Posterior vena cava (tissue), 2 donors: ENCODE results near the gene NCOA1. TPM values are rescaled to one million over a fixed set of nuclear protein-coding genes. Genes with fewer than 3 reads are reported as not detected.
"Not testable (repeated sequence)": the region's sequence is repeated elsewhere in the genome, so short reads cannot be mapped to it uniquely, and the experiment has no call there.

ENCODE experiments used
- DNase-seq: peaks from one replicate; pipeline ENCODE4 v3.0.0-alpha.2; 2020; ENCODE audit warnings: low spot score
- intact Hi-C, 2 donors: fragments of 100-400 bp; cut with DNase I; formaldehyde crosslinking; loops; one replicate each; pipeline versions ENCODE4 v1.14.1 to v1.14.2; 2022 to 2023
- total RNA-seq, 2 donors: library from RNA; stranded (reverse); fragmentation: NEBNext Ultra II Directional; extraction: Animal tissue kit (Norgen Biotek cat#: 25700); gene quantifications; one replicate each; pipeline ENCODE4 v1.2.1, GENCODE V29; 2021
- donor health status: DM: yes; HTN: yes; CAD: no.
- donor health status: DM: yes; HTN: yes; CAD: no.

NCOA1 gene
- total RNA-seq, 2 donors from 2014 or later = 43.0 to 43.3 TPM

DNA sequence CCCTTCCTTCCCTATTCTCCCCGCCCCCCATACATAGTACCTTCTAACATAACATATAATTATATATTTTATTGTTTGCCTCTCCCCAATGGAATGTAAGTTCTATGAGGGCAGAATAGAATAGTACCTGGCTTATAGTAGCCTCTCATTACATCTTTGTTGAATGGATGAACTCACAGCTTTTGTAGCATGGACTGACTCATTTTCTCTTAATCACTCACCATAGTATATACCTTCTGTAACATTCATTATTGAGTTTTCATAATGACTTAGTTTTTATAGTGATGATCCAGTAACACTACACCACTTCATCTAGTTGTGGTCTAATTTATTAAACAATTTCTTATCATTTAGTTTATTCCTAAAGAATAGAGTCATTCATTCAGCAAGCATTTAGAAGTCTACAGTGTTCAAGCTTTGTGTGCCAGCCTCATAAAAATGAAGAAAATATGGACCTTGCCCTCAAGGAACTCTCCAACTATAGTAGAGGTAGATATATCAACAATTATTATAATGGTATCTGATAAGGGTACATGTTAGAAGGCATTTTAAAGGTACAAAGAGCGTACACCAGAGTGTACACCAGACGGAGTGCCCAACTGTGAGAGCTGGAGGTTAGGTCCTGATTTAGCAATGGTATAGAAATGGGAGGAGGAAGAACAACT, 31.1 kb downstream of the NCOA1 start:
- intact Hi-C loops = no loop called here

DNA sequence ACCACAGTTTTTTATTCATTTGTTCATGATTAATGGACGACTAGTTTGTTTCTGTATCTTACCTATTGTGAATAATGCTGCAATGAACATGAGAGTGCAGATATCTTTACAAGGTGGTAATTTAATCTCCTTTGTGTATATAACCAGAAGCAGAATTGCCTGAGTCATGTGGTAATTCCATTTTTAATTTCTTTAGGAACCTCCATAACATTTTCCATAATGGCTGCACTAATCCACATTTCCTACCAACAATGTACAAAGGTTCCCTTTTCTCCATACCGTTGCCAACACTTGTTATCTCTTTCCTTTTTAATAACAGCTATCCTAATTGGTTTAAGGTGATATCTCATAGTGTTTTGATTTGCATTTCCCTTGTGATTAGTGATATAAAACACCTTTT, 36.5 kb downstream of the NCOA1 start:
- DNase-seq = no peak
- intact Hi-C loops = no loop called here

More for the DNA sequence above, 31.1 kb downstream of the NCOA1 start:
- no peak for DNase-seq

DNA sequence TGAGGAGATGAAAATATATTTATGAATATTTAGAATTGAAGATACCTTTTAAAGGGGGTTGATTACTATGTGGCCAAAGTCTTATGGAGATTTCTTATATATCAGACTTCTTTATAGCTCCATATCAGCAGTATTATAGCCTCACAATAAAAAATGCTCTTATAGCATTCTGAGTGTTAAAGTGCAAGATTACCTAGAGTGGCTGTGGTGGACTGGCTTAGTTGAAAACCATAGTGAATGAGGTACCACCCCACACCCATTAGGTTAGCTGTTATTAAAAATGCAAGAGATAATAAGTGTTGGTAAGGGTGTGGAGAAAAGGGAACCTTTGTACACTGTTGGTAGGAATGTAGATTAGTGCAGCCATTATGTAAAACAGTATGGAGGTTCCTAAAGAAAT, 39.7 kb downstream of the NCOA1 start:
- intact Hi-C loops = no loop called here

GRCh38 chr2:24531610-24532009, 40.6 kb downstream of the NCOA1 start:
- intact Hi-C loops, DNase-seq: not testable (repeated sequence)

More for the DNA sequence above, 39.7 kb downstream of the NCOA1 start:
- no peak for DNase-seq

DNA sequence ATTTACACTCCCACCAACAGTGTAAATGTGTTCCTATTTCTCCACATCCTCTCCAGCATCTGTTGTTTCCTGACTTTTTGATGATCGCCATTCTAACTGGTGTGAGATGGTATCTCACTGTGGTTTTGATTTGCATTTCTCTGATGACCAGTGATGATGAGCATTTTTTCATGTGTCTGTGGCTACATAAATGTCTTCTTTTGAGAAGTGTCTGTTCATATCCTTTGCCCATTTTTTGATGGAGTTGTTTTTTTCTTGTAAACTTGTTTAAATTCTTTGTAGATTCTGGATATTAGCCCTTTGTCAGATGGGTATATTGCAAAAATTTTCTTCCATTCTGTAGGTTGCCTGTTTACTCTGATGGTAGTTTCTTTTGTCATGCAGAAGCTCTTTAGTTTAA, 41.0 kb downstream of the NCOA1 start:
- DNase-seq, intact Hi-C loops: not testable (repeated sequence)

DNA sequence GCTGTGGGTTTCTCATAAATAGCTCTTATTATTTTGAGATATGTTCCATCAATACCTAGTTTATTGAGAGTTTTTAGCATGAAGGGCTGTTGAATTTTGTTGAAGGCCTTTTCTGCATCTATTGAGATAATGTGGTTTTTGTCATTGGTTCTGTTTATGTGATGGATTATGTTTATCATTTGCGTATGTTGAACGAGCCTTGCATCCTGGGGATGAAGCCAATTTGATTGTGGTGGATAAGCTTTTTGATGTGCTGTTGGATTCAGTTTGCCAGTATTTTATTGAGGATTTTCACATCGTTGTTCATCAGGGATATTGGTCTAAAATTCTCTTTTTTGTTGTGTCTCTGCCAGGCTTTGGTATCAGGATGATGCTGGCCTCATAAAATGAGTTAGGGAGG, 42.5 kb downstream of the NCOA1 start:
- intact Hi-C loops = not testable (repeated sequence)

GRCh38 chr2:24538720-24539119, 47.7 kb downstream of the NCOA1 start:
- intact Hi-C loops = no loop called here
- no peak for DNase-seq

More for the DNA sequence above, 42.5 kb downstream of the NCOA1 start:
- not testable (repeated sequence) for DNase-seq

- DNase-seq = no peak
- intact Hi-C loops = no loop called here
Observed at GRCh38 chr2:24539258-24539657, 48.2 kb downstream of the NCOA1 start.

DNA sequence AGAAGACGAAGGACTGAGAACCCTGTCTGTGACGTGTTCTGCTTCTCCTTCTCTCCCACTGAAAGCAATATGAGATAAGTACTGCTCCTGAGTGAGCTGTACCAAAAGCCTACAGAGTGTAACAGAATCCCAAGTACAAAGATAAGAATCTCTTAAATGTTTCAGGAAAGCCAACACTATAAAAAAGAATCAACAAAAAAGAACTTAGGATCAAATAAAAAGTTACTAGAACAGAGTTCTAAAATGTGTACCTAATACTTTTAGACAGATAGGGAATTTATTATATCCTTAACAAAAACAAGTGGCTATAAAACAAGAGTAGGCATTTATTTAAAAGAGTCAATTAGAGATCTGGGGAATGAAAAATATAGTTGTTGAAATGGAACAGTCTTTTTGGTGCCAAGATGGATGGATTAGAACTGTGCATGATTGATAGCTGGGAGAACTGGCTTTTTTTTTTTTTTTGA, 49.0 kb downstream of the NCOA1 start:
- intact Hi-C loops = no loop called here
- no peak for DNase-seq

- DNase-seq = no peak
- intact Hi-C loops = no loop called here
Observed at GRCh38 chr2:24541621-24542020, 50.6 kb downstream of the NCOA1 start.

DNA sequence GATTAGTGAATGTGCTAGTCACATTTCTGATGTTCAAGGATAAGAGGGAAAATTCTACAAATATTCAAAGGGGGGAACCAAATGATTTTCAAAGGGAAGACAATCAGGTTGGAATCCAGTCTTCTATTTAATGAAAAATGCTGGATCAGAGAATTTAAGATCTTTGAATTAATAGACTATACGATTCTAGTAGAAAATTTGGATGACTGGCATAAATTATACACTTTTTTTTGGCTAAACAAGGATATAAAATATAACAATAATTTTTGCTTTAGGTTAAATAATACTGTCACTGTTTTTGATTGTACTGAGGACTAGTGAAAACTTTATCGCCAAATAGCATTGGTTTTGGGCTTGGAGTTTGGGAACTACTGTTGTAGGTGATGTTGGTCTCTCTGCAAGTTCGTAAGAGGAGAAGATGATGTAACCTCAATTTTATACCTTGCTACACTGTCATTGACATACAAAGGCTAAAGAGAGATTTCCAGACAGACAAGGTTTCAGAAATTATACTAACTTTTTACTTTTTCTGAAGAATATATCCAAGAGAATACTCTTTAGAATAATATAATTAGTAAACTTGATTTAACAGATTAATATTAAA, 51.3 kb downstream of the NCOA1 start:
- no peak for DNase-seq
- intact Hi-C loops = no loop called here

DNA sequence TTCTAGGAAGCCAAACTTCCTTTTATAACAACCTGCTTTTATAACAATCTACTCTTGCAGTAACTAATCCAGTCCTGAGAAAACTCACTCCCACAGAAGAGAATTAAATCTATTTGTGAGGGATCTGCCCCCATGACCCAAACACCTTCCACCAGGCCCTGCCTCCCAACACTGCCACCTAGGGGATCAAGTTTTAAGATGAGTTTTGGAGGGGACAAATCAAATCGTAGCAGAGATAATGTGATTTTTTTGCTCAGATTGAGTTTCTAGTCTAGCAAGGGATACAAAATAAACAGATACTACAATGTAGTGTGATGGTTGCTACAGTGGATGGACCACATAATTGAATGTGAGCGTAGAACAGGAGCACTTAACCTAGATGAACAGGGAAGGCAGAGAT, 52.2 kb downstream of the NCOA1 start:
- no peak for DNase-seq
- intact Hi-C loops = no loop called here

DNA sequence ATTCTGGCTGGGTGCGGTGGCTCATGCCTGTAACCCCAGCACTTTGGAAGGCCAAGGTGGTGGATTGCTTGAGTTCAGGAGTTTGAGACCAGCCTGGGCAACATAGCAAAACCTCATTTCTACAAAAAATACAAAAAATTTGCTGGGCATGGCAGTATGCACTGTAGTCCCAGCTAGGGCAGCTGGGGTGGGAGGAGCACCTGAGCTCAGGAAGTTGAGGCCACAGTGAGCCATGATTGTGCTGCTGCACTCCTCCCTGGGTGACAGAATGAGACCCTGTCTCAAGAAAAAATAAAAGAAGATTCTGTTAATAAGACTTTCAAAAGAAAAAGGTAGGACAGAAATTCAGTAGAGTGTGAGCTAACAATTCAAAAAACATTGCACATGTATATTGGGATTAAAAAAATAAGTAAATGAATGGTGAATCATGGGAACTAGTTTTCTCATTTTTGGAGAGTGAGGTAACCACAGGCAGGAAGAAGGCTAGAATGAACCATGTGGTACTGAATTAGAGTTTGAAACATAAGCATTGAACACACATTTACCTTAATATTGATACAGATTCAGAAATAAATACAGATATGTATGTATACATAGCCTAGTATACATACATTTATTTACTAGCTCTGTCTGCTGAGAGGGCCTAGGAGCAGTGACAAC, 53.5 kb downstream of the NCOA1 start:
- intact Hi-C loops = no loop called here
- no peak for DNase-seq

GRCh38 chr2:24546669-24547068, 55.6 kb downstream of the NCOA1 start:
- no peak for DNase-seq
- intact Hi-C loops = no loop called here

- intact Hi-C loops = no loop called here
- DNase-seq = no peak
Observed at GRCh38 chr2:24548058-24548457, 57.0 kb downstream of the NCOA1 start.

GRCh38 chr2:24550301-24550700, 59.2 kb downstream of the NCOA1 start:
- intact Hi-C loops, DNase-seq: not testable (repeated sequence)

DNA sequence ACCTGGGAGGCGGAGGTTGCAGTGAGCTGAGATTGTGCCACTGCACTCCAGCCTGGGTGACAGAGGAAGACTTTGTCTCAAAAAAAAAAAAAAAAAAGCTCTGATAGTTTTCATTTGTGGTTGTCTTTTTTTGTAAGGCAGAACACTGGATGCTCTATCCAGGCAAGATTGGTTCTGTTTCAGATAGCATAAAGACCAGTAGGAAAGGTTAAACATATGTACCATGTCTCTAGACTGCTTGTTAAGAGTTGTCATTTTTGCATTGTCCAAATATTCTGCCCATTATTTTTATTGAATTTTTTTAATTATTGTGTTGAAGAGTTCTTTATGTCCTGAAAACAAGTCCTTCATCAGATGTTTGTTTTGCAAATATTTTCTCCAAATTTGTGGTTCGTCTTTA, 60.0 kb downstream of the NCOA1 start:
- intact Hi-C loops = no loop called here
- no peak for DNase-seq

GRCh38 chr2:24552836-24553235, 61.8 kb downstream of the NCOA1 start:
- no peak for DNase-seq
- intact Hi-C loops = no loop called here

DNA sequence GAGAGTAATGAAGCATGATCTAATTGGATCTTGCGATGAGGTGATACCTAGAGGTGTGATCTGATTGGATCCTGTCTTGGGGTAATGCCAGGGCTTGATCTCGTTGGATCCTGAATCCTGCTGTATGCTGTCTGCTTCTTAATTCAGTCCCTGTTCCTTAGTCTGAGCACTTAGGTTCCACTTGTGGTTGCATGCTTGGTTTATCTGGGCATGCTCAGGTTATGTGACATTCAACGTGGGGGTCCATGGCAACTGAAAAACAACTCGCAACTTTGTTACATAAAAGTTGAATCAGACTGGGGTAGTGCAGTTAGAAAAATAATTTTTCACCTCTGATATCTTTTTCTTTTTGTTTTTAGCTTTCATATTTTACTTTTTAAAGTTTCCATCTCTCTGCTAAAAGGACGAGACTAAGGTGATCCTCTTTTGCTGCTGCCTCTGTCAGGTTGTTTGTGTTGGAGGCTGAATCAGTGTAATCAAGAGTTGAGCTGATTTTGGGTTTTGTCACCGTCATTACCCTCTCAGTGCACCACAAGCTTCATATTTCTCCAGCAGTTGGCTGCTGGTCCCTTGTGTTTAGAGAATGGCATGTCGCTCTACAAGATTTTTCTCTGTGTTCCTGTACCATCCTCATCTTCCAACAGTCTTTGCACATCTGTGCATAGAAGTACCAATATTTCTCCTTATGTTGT, 67.9 kb downstream of the NCOA1 start:
- DNase-seq = no peak
- intact Hi-C loops = no loop called here

GRCh38 chr2:24559473-24560113, 68.5 kb downstream of the NCOA1 start:
- intact Hi-C loops = no loop called here
- no peak for DNase-seq
